Measurements from ENCODE around the gene WAPL.

DNA sequence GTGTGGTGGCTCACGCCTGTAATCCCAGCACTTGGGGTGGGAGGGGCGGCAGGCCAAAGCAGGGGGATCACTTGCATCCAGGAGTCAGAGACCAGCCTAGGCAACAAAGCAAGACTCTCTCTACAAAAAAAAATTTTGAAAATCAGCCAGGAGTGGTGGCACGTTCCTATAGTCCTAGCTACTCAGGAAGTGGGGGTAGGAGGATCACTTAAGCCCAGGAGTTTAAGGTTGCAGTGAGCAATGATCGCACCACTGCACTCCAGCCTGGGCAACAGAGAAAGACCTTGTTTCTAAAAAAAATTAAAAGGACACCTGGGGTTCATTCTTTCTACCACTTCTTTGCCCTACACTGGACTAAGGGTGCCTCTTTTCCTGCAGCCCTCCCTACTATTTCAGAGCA, 15.1 kb downstream of the WAPL start:
- TF ChIP-seq, protein P1, sequence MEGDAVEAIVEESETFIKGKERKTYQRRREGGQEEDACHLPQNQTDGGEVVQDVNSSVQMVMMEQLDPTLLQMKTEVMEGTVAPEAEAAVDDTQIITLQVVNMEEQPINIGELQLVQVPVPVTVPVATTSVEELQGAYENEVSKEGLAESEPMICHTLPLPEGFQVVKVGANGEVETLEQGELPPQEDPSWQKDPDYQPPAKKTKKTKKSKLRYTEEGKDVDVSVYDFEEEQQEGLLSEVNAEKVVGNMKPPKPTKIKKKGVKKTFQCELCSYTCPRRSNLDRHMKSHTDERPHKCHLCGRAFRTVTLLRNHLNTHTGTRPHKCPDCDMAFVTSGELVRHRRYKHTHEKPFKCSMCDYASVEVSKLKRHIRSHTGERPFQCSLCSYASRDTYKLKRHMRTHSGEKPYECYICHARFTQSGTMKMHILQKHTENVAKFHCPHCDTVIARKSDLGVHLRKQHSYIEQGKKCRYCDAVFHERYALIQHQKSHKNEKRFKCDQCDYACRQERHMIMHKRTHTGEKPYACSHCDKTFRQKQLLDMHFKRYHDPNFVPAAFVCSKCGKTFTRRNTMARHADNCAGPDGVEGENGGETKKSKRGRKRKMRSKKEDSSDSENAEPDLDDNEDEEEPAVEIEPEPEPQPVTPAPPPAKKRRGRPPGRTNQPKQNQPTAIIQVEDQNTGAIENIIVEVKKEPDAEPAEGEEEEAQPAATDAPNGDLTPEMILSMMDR (IDR thresholded peaks at IDR 0.05), result no peak
- TF ChIP-seq, protein P2, sequence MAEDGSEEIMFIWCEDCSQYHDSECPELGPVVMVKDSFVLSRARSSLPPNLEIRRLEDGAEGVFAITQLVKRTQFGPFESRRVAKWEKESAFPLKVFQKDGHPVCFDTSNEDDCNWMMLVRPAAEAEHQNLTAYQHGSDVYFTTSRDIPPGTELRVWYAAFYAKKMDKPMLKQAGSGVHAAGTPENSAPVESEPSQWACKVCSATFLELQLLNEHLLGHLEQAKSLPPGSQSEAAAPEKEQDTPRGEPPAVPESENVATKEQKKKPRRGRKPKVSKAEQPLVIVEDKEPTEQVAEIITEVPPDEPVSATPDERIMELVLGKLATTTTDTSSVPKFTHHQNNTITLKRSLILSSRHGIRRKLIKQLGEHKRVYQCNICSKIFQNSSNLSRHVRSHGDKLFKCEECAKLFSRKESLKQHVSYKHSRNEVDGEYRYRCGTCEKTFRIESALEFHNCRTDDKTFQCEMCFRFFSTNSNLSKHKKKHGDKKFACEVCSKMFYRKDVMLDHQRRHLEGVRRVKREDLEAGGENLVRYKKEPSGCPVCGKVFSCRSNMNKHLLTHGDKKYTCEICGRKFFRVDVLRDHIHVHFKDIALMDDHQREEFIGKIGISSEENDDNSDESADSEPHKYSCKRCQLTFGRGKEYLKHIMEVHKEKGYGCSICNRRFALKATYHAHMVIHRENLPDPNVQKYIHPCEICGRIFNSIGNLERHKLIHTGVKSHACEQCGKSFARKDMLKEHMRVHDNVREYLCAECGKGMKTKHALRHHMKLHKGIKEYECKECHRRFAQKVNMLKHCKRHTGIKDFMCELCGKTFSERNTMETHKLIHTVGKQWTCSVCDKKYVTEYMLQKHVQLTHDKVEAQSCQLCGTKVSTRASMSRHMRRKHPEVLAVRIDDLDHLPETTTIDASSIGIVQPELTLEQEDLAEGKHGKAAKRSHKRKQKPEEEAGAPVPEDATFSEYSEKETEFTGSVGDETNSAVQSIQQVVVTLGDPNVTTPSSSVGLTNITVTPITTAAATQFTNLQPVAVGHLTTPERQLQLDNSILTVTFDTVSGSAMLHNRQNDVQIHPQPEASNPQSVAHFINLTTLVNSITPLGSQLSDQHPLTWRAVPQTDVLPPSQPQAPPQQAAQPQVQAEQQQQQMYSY (CRISPR knock-in tag; IDR thresholded peaks at IDR 0.05), result no peak

All from WTC11 (cell line).